K562 (cell line): ENCODE results near the gene JPH4.

Experiments
- CTCF ChIP-seq, 3 experiments: IDR thresholded peaks in 2 of 3; conservative IDR thresholded peaks in 1 of 3; 2 replicates each; pipeline ENCODE4 v1.5.1; 2011 to 2012; ENCODE audit warnings: low read length in 3 of 3, mild to moderate bottlenecking in 3 of 3, control low read depth in 2 of 3, improper control_type of control experiment in 1 of 3, inconsistent platforms in 1 of 3, low read depth in 1 of 3, mixed read lengths in 1 of 3, moderate library complexity in 1 of 3; ENCODE audit not compliant: insufficient read depth in 2 of 3
- SRF ChIP-seq, 2 experiments: fragments of 250-450, 450-650 bp in 1 of 2; sonication (Bioruptor Pico) in 1 of 2; sonication (generic) in 1 of 2; formaldehyde crosslinking; IDR thresholded peaks; 2 replicates each; pipeline versions ENCODE4 v1.5.0 to v1.5.1; 2020 to 2022; ENCODE audit warnings: mild to moderate bottlenecking in 1 of 2, missing genetic modification reagents in 1 of 2
- ZKSCAN8 ChIP-seq: fragments of 200-800 bp; sonication (Bioruptor generic); IDR thresholded peaks from 2 replicates; pipeline ENCODE4 v1.6.1; 2016; ENCODE audit warnings: missing genetic modification characterization, missing compliant biosample characterization
- ZNF717 ChIP-seq: fragments of 250-450 bp; sonication (Bioruptor Pico); IDR thresholded peaks from 2 replicates; pipeline ENCODE4 v1.5.0; 2021

GRCh38 chr14:23621204-23621931 lies 42.8 kb upstream of the JPH4 start:
- TF ChIP-seq CTCF (IDR thresholded peaks at IDR 0.05 in 2 of 3, conservative IDR thresholded peaks at IDR 0.05 in 1 of 3; ENCODE audit: insufficient read depth in 2 of 3, low read depth in 1 of 3, low read length in 3 of 3) (no peak), ZKSCAN8 (CRISPR knock-in tag) (no peak), SRF (CRISPR knock-in tag; IDR thresholded peaks at IDR 0.05) (no peak), ZNF717 (no peak)
